ENCODE data around the gene OPHN1. TPM values are rescaled to one million over a fixed set of nuclear protein-coding genes. Genes with fewer than 3 reads are reported as not detected.

OPHN1 gene, protein sequence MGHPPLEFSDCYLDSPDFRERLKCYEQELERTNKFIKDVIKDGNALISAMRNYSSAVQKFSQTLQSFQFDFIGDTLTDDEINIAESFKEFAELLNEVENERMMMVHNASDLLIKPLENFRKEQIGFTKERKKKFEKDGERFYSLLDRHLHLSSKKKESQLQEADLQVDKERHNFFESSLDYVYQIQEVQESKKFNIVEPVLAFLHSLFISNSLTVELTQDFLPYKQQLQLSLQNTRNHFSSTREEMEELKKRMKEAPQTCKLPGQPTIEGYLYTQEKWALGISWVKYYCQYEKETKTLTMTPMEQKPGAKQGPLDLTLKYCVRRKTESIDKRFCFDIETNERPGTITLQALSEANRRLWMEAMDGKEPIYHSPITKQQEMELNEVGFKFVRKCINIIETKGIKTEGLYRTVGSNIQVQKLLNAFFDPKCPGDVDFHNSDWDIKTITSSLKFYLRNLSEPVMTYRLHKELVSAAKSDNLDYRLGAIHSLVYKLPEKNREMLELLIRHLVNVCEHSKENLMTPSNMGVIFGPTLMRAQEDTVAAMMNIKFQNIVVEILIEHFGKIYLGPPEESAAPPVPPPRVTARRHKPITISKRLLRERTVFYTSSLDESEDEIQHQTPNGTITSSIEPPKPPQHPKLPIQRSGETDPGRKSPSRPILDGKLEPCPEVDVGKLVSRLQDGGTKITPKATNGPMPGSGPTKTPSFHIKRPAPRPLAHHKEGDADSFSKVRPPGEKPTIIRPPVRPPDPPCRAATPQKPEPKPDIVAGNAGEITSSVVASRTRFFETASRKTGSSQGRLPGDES
- 3.5 and 4.4 TPM in 2 replicates for total RNA-seq

DNA sequence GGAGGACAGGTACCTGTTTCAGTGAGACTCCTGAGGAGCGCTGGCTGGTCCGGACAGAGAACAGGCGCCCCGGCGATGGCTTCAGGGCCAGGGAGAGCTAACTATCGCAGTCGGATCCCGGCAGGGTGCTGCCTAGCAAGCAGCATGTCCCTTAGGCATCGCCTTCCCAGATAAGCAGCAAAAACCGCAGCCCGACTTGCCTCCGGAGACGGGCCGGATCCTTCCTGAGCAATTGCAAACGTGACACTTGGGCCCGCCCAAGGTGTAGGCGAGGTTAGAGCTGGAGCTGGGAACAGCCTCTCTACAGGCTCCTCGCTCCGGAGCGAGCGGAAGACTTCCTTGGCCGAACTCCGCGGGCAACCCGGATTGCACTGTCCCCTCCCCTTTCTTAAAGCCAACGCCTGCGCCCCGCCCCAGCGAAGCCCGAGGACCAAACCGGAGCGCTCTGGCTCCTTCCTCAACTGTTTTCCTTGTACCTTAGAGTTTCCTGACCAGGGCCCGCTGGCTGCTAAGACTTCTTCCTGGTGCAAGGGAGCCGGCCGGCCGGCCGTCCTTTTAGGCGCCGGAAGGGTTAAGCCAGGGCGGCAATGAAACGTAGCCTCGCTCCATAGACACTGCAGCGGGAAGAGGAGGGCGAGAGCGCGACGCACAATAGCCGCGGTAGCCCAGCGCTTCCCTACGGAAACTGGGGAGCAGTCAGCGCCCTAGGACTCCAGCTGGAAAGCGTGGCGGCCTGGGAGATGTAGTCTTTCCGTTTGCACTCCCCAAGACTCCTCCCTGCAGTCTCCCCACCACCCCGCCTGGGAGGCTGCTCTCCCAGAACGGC lies at the start of gene OPHN1:
OPHN1 (minus strand) TSS at position 341 of the 826 bp plus-strand sequence. CDS start 475 bp downstream, outside the sequence.

Other genes starting within 250 kb of the OPHN1 start
- 28.4 and 30.8 TPM in 2 replicates for gene YIPF6, start 65.6 kb upstream of the OPHN1 start, total RNA-seq
- 2.8 and 5.5 TPM in 2 replicates for gene STARD8, start 214.2 kb upstream of the OPHN1 start, total RNA-seq

Measured in myometrial cell (primary cell).